GM12892 (cell line): ENCODE results near the gene CHST15.

Experiments used
- POLR2A ChIP-seq: IDR thresholded peaks from 2 replicates; pipeline ENCODE4 v1.6.1; 2011; ENCODE audit warnings: low read depth, low read length, control low read depth
- POLR2AphosphoS5 ChIP-seq: IDR thresholded peaks from 2 replicates; pipeline ENCODE4 v1.6.1; 2011; ENCODE audit warnings: low read depth, low read length, control low read depth
- TAF1 ChIP-seq: IDR thresholded peaks from 2 replicates; pipeline ENCODE4 v1.6.1; 2011; ENCODE audit warnings: low read depth, mild to moderate bottlenecking, control low read depth, low read length, borderline replicate concordance

- no peak for TF ChIP-seq POLR2A
- TF ChIP-seq TAF1, result no peak
- no peak for TF ChIP-seq POLR2AphosphoS5
These were observed 49.1 kb downstream of the CHST15 start for GRCh38 chr10:124044143-124044862.
